Endometrial microvascular endothelial cells (primary cell): ENCODE measurements around the gene CTBP2. TPM values are rescaled to one million over a fixed set of nuclear protein-coding genes. Genes with fewer than 3 reads are reported as not detected.

ENCODE experiments used
- in situ Hi-C: cut with HindIII; loops from 2 replicates; pipeline ENCODE4 v1.10.0; 2017; ENCODE audit warnings: low sequenced_read_pairs, low pct_unique_long_range_greater_than_20kb; ENCODE audit errors: inconsistent ontology term
- total RNA-seq: library from RNA; depleted of rRNA; stranded (reverse); fragments of >200 nt; gene quantifications from one replicate; pipeline ENCODE4 v1.2.3, GENCODE V29; 2015; ENCODE audit errors: inconsistent ontology term

Gene CTBP2
- total RNA-seq, 1 donor from 2014 or later, result 89.9 TPM

GRCh38 chr10:125011171-125011925 lies 149.0 kb downstream of the CTBP2 start:
- in situ Hi-C loops, result no loop called here

- in situ Hi-C loops, result no loop called here
Observed at GRCh38 chr10:125010362-125010761, 150.0 kb downstream of the CTBP2 start.

DNA sequence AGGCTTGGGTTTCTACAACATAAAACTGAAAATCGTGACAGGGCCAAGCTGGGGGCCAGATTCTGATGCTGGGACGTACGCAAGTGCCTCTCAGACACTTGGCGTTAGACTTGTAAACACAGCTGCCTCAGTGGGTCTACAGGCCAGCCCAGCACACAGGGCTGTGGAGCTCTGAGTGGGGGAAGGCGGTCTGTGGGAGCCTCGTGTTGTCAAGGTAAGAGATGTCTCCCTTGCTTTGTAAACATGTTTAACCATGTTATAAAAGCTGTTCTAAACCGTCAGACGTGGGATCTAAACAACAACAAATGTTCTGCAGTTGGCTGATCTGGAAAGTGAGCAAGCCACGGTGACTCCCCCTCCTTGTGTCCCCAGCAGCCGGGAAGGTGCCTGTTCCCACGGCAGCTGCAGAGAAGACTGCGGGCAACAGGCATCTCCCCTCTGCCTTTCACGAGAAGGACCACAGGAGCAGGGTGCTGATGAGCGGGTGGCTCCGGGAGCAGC lies 150.7 kb downstream of the CTBP2 start:
- in situ Hi-C loops, result no loop called here

DNA sequence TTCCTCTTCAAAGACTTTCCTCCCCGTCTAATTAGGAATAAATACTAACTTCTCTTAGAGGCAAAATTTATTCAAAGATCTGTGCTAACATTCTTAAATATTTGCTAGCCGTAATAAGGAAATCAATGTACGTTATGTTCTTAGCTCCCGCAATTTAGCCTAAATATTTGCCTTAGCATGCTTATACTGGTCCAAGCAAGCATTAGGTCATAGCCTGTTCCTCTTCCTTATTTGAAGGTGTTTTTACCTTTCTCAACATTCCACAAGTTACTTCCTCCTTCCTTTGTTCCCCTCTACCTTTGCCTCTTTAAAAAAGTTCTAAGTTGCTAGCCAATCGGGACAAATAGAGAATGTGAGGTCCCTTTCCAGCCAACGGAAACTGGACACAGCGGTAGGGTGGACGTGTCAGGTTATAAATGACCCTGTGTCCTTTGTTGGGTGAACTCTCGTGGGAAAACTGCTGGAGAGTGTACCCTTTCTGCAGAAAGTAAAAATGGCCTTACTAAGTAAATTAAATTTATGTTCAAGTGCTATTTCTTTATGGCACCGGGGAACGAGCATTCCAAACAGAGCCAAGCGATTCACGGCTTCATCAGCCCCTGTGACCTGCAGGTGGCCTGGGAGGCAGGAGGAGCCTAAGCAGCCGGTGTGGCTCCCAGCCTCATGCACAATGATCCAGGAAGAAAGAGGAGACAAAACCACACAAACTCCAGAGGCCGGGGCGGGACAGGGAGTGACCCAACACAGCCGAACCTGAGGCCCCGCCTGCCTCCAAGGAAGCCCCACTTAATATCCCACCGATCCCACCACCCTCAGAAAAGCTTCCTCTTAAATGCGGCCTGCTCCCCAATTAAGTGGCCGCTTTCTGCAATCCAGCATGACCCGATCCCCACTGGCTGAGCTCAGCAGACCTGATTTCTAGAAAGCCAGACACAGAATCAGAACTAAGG lies 151.4 kb downstream of the CTBP2 start:
- in situ Hi-C loops, result no loop called here

DNA sequence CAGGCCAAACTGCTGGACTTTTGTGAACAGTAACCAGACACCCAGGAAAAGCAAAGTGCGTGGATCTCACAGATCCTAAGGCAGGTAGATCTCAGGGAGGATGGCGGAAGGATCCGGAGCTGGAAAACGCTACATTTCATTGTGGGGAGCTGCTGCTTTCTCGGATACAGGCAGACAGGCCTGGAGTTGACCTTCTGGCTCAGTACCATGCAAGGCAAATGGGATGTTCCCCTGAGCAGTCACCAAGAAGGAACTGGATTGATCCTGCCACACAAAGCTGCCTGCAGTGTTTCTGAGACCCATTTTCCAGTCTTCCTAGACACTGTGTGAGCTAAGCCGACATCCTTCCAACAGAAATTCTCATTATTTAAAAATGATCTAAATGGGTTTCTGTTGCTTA lies 152.9 kb downstream of the CTBP2 start:
- in situ Hi-C loops, result no loop called here

DNA sequence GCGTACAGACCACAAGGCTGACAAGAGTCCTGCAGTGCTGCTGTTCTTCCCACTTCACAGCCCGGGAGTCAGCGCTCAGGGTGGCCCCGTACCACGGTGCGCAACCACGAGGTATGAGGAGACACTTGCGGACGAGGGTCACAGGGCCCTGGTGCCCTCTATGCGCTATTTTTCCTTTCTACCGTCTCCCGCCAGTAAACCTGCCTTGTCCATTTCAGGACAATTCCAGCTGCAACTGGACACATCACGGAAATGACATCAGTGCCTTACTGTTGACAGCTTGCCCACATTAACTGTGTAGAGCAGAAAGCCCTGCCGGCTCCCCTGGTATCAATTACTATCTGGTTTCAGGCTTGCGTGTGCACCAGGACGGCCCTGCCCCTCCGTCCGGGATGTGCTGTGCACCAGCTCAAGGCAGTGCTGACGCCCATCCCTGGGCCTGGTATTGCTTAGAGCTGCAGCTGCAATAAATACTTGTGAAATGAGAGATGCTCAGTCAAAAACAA lies 153.4 kb downstream of the CTBP2 start:
- in situ Hi-C loops, result no loop called here

GRCh38 chr10:125006188-125006680 lies 154.1 kb downstream of the CTBP2 start:
- in situ Hi-C loops, result no loop called here

DNA sequence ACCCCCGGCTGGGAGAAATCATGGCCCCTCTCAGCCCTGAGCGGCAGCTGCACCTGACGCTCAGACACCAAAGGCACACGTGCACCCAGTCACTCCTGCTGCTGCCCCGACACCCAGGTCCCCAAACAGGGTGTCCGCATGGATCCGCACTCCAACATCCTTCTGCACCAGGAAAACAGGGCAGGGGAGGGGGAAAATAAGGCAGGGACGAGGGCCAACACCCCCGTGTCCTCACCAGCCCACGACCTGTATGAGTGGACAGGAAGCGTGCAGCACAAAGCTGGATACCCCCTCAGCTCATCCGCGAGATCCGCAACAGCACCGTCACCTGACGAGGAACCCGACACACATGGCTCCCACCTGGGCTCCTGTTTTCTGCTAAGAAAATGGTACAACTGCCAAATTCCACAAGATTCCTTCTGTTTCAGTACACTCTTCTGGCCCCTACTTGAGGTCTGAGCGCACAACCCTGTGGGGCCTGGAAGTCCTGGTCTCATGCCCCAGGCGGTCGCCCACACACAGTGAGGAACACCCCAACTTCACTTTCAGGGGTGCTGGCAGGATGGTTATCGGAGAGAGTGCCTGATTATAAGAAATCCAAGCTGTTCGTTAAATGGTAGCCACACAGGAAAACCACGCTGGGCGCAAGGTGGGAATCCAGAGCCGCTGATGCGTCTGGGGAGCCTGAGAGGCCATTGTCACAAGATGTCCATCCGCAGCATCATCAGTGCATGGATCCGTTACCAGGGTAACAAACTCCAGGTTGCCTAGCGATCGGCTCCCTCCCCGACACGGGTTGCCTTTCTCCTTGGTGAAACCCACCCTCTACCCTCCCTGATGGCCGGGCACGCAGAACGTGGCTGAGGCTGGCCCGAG lies 154.8 kb downstream of the CTBP2 start:
- in situ Hi-C loops, result no loop called here

DNA sequence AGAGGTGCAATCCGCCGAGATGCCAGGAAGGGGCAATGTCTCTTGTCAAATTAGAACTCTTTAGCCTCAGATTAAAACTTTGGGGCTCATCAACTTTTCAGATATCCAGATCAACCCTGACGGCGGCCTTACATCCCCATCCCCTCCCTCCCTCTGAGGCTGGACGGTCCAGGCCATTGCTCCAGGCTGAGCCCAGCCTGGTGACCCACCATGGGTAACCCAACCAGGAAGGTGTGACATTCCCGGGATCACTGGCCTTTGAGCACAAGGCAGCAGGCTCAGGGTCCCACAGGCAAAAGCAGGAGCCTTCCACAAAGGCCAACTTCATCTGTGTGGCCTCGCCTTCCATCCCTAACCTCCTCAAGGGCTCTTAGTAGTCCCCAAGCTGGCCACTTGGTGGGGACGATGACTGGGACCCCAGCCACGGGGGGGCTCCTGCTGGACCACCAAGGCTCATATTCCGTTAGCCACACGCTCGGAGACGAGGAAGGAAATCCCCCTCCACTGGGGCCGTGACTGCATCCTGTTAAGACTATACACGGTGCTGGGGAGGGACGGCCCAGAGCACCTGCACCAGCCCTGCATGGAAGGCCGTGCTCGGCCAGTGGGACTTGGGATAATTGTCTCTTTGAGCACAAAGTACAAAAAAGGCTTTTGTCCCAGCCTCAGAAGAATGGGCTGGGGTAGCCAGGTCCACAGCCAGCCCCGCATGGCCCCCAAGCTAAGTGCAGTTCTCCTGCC lies 155.6 kb downstream of the CTBP2 start:
- in situ Hi-C loops, result no loop called here

GRCh38 chr10:125003901-125004467 lies 156.4 kb downstream of the CTBP2 start:
- in situ Hi-C loops, result no loop called here

- in situ Hi-C loops, result no loop called here
Observed at GRCh38 chr10:125003146-125003900, 157.0 kb downstream of the CTBP2 start.

DNA sequence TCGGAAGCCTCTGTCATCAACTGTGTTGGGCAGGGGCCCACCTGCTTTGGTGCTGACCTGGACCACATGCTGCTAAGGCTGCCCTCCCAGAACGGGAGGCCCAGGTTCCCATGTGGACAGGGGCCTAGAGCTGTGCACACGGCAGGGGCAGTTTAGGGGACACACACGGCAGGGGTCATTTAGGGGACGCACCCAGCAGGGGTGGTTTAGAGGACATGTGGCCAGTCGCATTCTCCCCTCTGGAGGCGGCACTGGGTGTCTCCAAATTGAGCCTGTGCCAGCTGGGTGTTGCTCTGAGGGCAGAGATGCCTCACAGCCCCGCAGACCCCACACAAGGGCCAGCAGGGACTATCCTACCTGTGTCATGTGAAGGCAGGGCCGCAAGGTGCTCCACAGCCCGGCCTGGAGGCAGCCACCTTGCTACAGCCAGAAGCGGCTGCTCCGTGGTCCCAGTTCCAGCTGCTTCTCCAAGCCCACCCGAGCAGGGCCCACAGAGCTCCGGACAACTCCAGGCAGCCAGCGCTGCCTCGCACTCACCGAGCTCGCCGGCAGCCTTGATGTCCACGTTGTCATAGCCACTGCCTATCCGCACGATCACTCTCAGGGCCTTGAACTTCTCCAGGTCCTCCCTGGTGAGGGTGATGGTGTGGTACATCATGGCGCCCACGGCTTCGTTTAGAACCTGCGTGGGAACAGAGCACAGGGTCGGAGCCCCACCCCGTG lies 157.8 kb downstream of the CTBP2 start:
- in situ Hi-C loops, result no loop called here

- in situ Hi-C loops, result no loop called here
Observed at GRCh38 chr10:125002047-125002422, 158.3 kb downstream of the CTBP2 start.

DNA sequence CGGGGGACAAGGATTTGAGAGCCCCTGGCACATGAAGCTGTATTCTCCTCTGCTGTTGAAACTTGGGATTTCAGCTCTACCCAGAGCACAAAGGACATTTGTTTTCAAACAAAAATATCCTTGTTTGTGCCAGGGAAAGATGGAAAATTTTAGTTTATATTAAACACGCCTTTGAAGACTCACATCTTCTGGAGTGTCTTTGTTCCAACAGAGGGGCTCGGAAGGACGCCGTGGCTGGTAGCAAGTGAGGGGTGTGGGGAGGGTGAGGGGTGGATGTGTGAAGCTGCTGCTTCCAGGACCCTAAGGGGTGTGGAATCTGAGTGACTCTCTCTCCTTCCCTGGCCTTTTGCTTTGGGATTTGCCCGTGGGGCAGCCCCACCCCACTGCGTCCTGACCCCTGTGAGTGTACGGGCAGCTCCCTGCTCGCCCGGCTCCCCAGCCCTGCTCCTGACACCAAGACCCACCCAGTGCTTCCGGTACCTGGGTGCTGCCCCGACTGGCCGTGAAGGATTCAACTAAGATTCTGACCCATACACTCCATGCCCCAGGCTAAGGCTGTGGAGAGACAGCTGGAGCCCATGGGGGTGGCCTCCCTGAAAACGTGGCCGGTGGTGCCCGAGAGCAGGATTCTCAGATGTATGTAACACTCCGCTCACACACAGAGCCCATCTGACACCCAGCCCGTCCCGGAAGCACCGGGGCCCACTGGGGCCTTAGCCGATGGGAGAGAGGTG lies 158.9 kb downstream of the CTBP2 start:
- in situ Hi-C loops, result no loop called here

GRCh38 chr10:125000366-125001312 lies 159.7 kb downstream of the CTBP2 start:
- in situ Hi-C loops, result no loop called here
